HepG2 (cell line): Measurements from ENCODE around the gene SLC22A23. TPM values are rescaled to one million over a fixed set of nuclear protein-coding genes. Genes with fewer than 3 reads are reported as not detected.
A peak's percentile ranks its signal among the peaks of the same experiment; 100 is the strongest.

Experiments
- ATAC-seq: fragments of 200-7000 bp; cut with Tn5 transposase; 3 replicates; pipeline ENCODE4 v1.9.1; 2020; ENCODE audit warnings: mild to moderate bottlenecking, moderate library complexity
- BruUV-seq: library from RNA; stranded (reverse); fragments of 400-500 nt; replicated peaks from 2 replicates; lab custom pipeline; 2021; lab: Mats Ljungman, UMichigan
- CTCF ChIA-PET: fragments of 300-600 bp; formaldehyde crosslinking; extraction: SDS; loops from one replicate; lab custom pipeline; 2021; ENCODE audit warnings: low total read pairs, inconsistent platforms, low intra/inter-chr PET ratio; lab: Yijun Ruan, JAX
- POLR2A ChIA-PET: fragments of 350-600 bp; sonication (Branson Sonifier 250); formaldehyde crosslinking; loops from one replicate; lab custom pipeline; 2020; ENCODE audit warnings: antibody characterized with exemption, inconsistent platforms; lab: Yijun Ruan, JAX
- DNase-seq: peaks from one replicate; pipeline ENCODE4 v3.0.0-alpha.2; 2015; ENCODE audit warnings: low spot score
- FAIRE-seq: peaks from 3 replicates; lab custom pipeline; 2011; peaks lifted over from hg19 to GRCh38; lab: Jason Lieb, UNC
- H2AFZ ChIP-seq: one replicate; pipeline ENCODE4 v1.6.1; 2011; ENCODE audit warnings: low read length, inconsistent platforms
- H3K27ac ChIP-seq: fragments of 300-600 bp; 3 replicates; pipeline ENCODE4 v1.8.0; 2011; ENCODE audit warnings: mixed run types, mild to moderate bottlenecking, mixed read lengths, low read length, inconsistent platforms; ENCODE audit not compliant: insufficient read depth; ENCODE audit errors: extremely low read length
- H3K27me3 ChIP-seq, 2 experiments: fragments of 200-600 bp in 1 of 2; 2 replicates in 1 of 2; 3 replicates in 1 of 2; pipeline versions ENCODE4 v1.6.0 to v1.8.0; 2011; ENCODE audit warnings: low read length in 2 of 2, mild to moderate bottlenecking in 2 of 2, moderate library complexity in 2 of 2, inconsistent platforms in 1 of 2; ENCODE audit not compliant: insufficient read depth in 2 of 2, control insufficient read depth in 1 of 2
- H3K36me3 ChIP-seq, 2 experiments: fragments of 200-600 bp in 1 of 2; replicated peaks in 1 of 2; 2 replicates in 1 of 2; 3 replicates in 1 of 2; pipeline versions ENCODE4 v1.5.1 to v1.8.0; 2011; ENCODE audit warnings: low read length in 2 of 2, inconsistent platforms in 1 of 2; ENCODE audit not compliant: insufficient read depth in 2 of 2, control insufficient read depth in 1 of 2
- H3K4me1 ChIP-seq: 2 replicates; pipeline ENCODE4 v1.5.1; 2012; ENCODE audit warnings: low read length, inconsistent platforms; ENCODE audit not compliant: insufficient read depth
- H3K4me2 ChIP-seq: 2 replicates; pipeline ENCODE4 v1.6.0; 2011; ENCODE audit warnings: low read depth, low read length, inconsistent platforms
- H3K4me3 ChIP-seq, 3 experiments: fragments of 200-600 bp in 1 of 3; sonication (generic), shearing (Covaris generic) in 1 of 3; replicated peaks in 1 of 3; 2 replicates each; pipeline ENCODE4 v1.5.1; 2011 to 2016; ENCODE audit warnings: low read length in 3 of 3, inconsistent platforms in 2 of 3, low read depth in 2 of 3, mild to moderate bottlenecking in 2 of 3, control low read depth in 1 of 3, mixed read lengths in 1 of 3; ENCODE audit not compliant: insufficient read depth in 1 of 3
- H3K79me2 ChIP-seq: one replicate; pipeline ENCODE4 v1.6.1; 2011; ENCODE audit warnings: low read length, inconsistent platforms; ENCODE audit not compliant: insufficient read depth
- H3K9ac ChIP-seq: 2 replicates; pipeline ENCODE4 v1.6.0; 2011; ENCODE audit warnings: mild to moderate bottlenecking, low read depth, low read length, inconsistent platforms; ENCODE audit not compliant: insufficient read depth
- H3K9me3 ChIP-seq: 2 replicates; pipeline ENCODE4 v1.5.1; 2012; ENCODE audit warnings: mild to moderate bottlenecking, low read length
- H4K20me1 ChIP-seq: 2 replicates; pipeline ENCODE4 v1.6.0; 2011; ENCODE audit warnings: inconsistent platforms, mild to moderate bottlenecking, low read length, moderate library complexity; ENCODE audit not compliant: insufficient read depth
- GATAD2A ChIP-seq: IDR thresholded peaks from 2 replicates; pipeline ENCODE4 v1.6.1; 2016
- HNF4A ChIP-seq: sonication (generic); formaldehyde crosslinking; IDR thresholded peaks from 2 replicates; pipeline ENCODE4 v1.4.0; 2020; ENCODE audit warnings: missing genetic modification reagents
- NFIC ChIP-seq: IDR thresholded peaks from 2 replicates; pipeline ENCODE4 v1.6.1; 2012; ENCODE audit warnings: mild to moderate bottlenecking, low read length, inconsistent platforms
- NFRKB ChIP-seq: fragments of 450-650 bp; IDR thresholded peaks from 2 replicates; pipeline ENCODE4 v1.6.1; 2017
- SOX6 ChIP-seq, 2 experiments: fragments of 450-650 bp in 1 of 2; sonication (generic) in 1 of 2; formaldehyde crosslinking in 1 of 2; IDR thresholded peaks; 2 replicates each; pipeline versions ENCODE4 v1.4.0 to v1.6.1; 2017 to 2020; ENCODE audit warnings: antibody characterized with exemption in 1 of 2, mild to moderate bottlenecking in 1 of 2, missing genetic modification reagents in 1 of 2
- SSRP1 ChIP-seq: IDR thresholded peaks from 2 replicates; pipeline ENCODE4 v1.6.1; 2016; ENCODE audit warnings: control low read depth
- ZBTB38 ChIP-seq: sonication (generic); formaldehyde crosslinking; IDR thresholded peaks from 2 replicates; pipeline ENCODE4 v1.5.1; 2020; ENCODE audit warnings: mild to moderate bottlenecking, missing genetic modification reagents
- ZNF180 ChIP-seq: sonication (generic); formaldehyde crosslinking; IDR thresholded peaks from 2 replicates; pipeline ENCODE4 v1.4.0; 2020; ENCODE audit warnings: low read depth, missing genetic modification reagents, borderline replicate concordance
- ZNF34 ChIP-seq: sonication (generic); formaldehyde crosslinking; IDR thresholded peaks from 2 replicates; pipeline ENCODE4 v1.4.0; 2020; ENCODE audit warnings: mild to moderate bottlenecking, missing genetic modification reagents, borderline replicate concordance
- WGBS: methylation state at CpG from one replicate; pipeline ENCODE4 v1.1.6; 2017; ENCODE audit warnings: low lambda C conversion rate; 5-methylcytosine and 5-hydroxymethylcytosine counted together
- in situ Hi-C: cut with HindIII; loops from 2 replicates; pipeline ENCODE4 v1.10.0; 2017; ENCODE audit warnings: low pct_unique_long_range_greater_than_20kb; ENCODE audit not compliant: extremely low pct_ligation_motif_present
- intact Hi-C: fragments of 100-400 bp; cut with micrococcal nuclease; formaldehyde crosslinking; loops from one replicate; pipeline ENCODE4 v1.10.0; 2022; ENCODE audit not compliant: unreplicated experiment
- polyA plus RNA-seq, 8 experiments: library from polyadenylated mRNA; depleted of rRNA in 3 of 8; stranded (reverse) in 7 of 8; unstranded in 1 of 8; fragments of >200 nt; fragmentation: Illumina TruSeq in 4 of 8; extraction: Trizol in 4 of 8; gene quantifications; 2 replicates each; pipeline versions ENCODE4 v1.2.1 to v1.2.3, GENCODE V29; 2011 to 2016; ENCODE audit warnings: low read depth in 4 of 8, missing spikeins in 1 of 8, mixed read lengths in 1 of 8; ENCODE audit not compliant: insufficient read depth in 1 of 8
- total RNA-seq, 5 experiments: library from RNA; depleted of rRNA; stranded (reverse); fragments of >200 nt; fragmentation: Illumina TruSeq; extraction: Trizol; gene quantifications; 2 replicates each; pipeline ENCODE4 v1.2.3, GENCODE V29; 2016; ENCODE audit warnings: low read depth in 1 of 5
- TF ChIP-seq, protein P1 (sequence below): sonication (generic); formaldehyde crosslinking; IDR thresholded peaks from 2 replicates; pipeline ENCODE4 v1.4.0; 2020; ENCODE audit warnings: missing genetic modification reagents
- TF ChIP-seq, protein P2 (sequence below): sonication (generic); formaldehyde crosslinking; IDR thresholded peaks from 2 replicates; pipeline ENCODE4 v1.4.0; 2020; ENCODE audit warnings: mild to moderate bottlenecking, missing genetic modification reagents
- TF ChIP-seq, protein P3 (sequence below): sonication (generic); formaldehyde crosslinking; IDR thresholded peaks from 2 replicates; pipeline ENCODE4 v1.9.0; 2021; ENCODE audit warnings: mild to moderate bottlenecking, missing genetic modification reagents

Gene SLC22A23
- total and polyA plus RNA-seq, 2 of the 13 experiments (the other 11 are each of a cell fraction or from before 2014, with no cell fraction given), result 11.8 to 17.5 TPM

DNA sequence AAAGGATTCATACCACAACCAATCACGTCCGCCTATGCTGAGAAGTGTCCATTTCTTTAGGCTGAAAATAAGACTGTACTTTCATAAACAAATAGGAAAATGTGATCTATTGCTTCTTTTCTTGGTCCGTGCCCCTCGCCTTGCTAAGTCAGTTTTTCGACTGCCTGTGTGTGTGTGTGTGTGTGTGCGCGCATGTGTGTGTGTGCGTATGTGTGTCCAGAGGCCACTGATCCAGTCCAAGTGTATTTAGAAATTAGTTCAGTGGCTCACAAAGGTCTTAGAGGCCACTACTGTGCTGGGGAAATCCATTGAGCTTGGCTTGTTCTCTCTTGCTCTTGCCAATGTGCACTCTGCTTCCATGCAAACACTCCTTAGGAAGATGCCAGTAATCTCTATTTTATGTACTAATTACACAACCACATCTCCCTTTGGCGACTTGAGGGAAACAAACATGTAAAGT lies 50.5 kb downstream of the SLC22A23 start:
- in situ Hi-C loops (no loop called here), intact Hi-C loops (no loop called here)
- CTCF ChIA-PET, result no interaction called here
- H3K36me3 ChIP-seq, result peaks cover 2 to 22% of the 10 kb centered on the region in 2 experiments; a peak in 4 of 5 replicates
- H3K27ac ChIP-seq, result peak overlapping the region; percentile 93
- no peaks in the 10 kb centered on the region for H4K20me1 ChIP-seq
- peaks cover 67% of the 10 kb centered on the region for H3K79me2 ChIP-seq
- peak overlapping the region; percentile 5; the same call in 1 of the 2 replicates for H3K9ac ChIP-seq
- WGBS, result 71% methylated on average over 9 of the region's 9 CpGs
- H3K4me2 ChIP-seq, result no peak overlapping the region
- no peak for ATAC-seq
- H3K4me3 ChIP-seq, result no peak overlapping the region
- DNase-seq, result no peak
- FAIRE-seq, result no peak
- no peaks in the 10 kb centered on the region for H3K27me3 ChIP-seq
- peaks cover 100% of the 10 kb centered on the region for H3K4me1 ChIP-seq
- H2AFZ ChIP-seq, result no peak overlapping the region
- H3K9me3 ChIP-seq, result no peaks in the 10 kb centered on the region
- no TSS peak for BruUV-seq
- POLR2A ChIA-PET, result interaction anchor here (1.5 to 12.5 kb wide), 4 partner anchors 26 to 49 kb away, joined by 4 to 271 read pairs (median 6); no protein-coding TSS in a partner anchor
- TF ChIP-seq NFRKB, result no peak
- TF ChIP-seq ZNF180 (CRISPR knock-in tag), result no peak
- TF ChIP-seq ZNF34, result 0 out of 2 replicates have a peak, but pooled peaks have one; percentile 52
- 0 out of 2 replicates have a peak, but pooled peaks have one; percentile 24 for TF ChIP-seq HNF4A (CRISPR knock-in tag)
- TF ChIP-seq NFIC, result 0 out of 2 replicates have a peak, but pooled peaks have one; percentile 14
- peak; percentile 62 for TF ChIP-seq GATAD2A (CRISPR knock-in tag)
- TF ChIP-seq, protein P1, sequence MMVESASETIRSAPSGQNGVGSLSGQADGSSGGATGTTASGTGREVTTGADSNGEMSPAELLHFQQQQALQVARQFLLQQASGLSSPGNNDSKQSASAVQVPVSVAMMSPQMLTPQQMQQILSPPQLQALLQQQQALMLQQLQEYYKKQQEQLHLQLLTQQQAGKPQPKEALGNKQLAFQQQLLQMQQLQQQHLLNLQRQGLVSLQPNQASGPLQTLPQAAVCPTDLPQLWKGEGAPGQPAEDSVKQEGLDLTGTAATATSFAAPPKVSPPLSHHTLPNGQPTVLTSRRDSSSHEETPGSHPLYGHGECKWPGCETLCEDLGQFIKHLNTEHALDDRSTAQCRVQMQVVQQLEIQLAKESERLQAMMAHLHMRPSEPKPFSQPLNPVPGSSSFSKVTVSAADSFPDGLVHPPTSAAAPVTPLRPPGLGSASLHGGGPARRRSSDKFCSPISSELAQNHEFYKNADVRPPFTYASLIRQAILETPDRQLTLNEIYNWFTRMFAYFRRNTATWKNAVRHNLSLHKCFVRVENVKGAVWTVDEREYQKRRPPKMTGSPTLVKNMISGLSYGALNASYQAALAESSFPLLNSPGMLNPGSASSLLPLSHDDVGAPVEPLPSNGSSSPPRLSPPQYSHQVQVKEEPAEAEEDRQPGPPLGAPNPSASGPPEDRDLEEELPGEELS (CRISPR knock-in tag), result peak; percentile 19; the same call in 1 of the 2 replicates
- TF ChIP-seq SSRP1 (CRISPR knock-in tag), result 0 out of 2 replicates have a peak, but pooled peaks have one; percentile 8
- TF ChIP-seq, protein P2, sequence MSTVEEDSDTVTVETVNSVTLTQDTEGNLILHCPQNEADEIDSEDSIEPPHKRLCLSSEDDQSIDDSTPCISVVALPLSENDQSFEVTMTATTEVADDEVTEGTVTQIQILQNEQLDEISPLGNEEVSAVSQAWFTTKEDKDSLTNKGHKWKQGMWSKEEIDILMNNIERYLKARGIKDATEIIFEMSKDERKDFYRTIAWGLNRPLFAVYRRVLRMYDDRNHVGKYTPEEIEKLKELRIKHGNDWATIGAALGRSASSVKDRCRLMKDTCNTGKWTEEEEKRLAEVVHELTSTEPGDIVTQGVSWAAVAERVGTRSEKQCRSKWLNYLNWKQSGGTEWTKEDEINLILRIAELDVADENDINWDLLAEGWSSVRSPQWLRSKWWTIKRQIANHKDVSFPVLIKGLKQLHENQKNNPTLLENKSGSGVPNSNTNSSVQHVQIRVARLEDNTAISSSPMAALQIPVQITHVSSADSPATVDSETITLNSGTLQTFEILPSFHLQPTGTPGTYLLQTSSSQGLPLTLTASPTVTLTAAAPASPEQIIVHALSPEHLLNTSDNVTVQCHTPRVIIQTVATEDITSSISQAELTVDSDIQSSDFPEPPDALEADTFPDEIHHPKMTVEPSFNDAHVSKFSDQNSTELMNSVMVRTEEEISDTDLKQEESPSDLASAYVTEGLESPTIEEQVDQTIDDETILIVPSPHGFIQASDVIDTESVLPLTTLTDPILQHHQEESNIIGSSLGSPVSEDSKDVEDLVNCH (CRISPR knock-in tag), result 0 out of 2 replicates have a peak, but pooled peaks have one; percentile 27
- TF ChIP-seq, protein P3, sequence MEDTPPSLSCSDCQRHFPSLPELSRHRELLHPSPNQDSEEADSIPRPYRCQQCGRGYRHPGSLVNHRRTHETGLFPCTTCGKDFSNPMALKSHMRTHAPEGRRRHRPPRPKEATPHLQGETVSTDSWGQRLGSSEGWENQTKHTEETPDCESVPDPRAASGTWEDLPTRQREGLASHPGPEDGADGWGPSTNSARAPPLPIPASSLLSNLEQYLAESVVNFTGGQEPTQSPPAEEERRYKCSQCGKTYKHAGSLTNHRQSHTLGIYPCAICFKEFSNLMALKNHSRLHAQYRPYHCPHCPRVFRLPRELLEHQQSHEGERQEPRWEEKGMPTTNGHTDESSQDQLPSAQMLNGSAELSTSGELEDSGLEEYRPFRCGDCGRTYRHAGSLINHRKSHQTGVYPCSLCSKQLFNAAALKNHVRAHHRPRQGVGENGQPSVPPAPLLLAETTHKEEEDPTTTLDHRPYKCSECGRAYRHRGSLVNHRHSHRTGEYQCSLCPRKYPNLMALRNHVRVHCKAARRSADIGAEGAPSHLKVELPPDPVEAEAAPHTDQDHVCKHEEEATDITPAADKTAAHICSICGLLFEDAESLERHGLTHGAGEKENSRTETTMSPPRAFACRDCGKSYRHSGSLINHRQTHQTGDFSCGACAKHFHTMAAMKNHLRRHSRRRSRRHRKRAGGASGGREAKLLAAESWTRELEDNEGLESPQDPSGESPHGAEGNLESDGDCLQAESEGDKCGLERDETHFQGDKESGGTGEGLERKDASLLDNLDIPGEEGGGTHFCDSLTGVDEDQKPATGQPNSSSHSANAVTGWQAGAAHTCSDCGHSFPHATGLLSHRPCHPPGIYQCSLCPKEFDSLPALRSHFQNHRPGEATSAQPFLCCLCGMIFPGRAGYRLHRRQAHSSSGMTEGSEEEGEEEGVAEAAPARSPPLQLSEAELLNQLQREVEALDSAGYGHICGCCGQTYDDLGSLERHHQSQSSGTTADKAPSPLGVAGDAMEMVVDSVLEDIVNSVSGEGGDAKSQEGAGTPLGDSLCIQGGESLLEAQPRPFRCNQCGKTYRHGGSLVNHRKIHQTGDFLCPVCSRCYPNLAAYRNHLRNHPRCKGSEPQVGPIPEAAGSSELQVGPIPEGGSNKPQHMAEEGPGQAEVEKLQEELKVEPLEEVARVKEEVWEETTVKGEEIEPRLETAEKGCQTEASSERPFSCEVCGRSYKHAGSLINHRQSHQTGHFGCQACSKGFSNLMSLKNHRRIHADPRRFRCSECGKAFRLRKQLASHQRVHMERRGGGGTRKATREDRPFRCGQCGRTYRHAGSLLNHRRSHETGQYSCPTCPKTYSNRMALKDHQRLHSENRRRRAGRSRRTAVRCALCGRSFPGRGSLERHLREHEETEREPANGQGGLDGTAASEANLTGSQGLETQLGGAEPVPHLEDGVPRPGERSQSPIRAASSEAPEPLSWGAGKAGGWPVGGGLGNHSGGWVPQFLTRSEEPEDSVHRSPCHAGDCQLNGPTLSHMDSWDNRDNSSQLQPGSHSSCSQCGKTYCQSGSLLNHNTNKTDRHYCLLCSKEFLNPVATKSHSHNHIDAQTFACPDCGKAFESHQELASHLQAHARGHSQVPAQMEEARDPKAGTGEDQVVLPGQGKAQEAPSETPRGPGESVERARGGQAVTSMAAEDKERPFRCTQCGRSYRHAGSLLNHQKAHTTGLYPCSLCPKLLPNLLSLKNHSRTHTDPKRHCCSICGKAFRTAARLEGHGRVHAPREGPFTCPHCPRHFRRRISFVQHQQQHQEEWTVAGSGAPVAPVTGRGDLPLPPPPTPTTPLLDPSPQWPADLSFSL (CRISPR knock-in tag), result 0 out of 2 replicates have a peak, but pooled peaks have one; percentile 53
- TF ChIP-seq ZBTB38 (CRISPR knock-in tag), result 0 out of 2 replicates have a peak, but pooled peaks have one; percentile 20
- TF ChIP-seq SOX6 (IDR thresholded peaks at IDR 0.05), result no peak
- TF ChIP-seq SOX6 (CRISPR knock-in tag; IDR thresholded peaks at IDR 0.05), result peak; percentile 20; the same call in 1 of the 2 replicates
